ENCODE measurements around the gene ZBTB20.

The ZBTB20 gene

DNA sequence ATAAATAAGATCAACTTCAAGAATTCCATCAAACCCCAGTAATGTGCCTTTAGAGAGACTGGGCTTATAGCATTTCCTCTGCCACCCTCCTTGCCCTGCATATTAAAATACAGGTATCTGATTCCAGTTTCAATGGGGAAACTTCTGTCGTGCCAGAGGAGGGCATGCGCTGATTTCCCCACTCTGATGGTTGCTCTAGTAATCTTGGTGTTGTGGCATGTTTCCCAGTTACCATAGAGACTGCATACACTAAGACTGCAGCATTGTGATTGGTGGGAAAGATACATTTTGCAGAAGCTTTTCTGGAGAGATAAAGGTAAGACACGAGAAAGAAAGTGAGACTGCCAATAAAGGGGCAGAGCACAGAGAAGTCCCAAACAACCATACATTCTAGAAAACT lies 627.7 kb downstream of the ZBTB20 start:
- DNase-seq (ENCODE audit: low spot score): no peak

DNA sequence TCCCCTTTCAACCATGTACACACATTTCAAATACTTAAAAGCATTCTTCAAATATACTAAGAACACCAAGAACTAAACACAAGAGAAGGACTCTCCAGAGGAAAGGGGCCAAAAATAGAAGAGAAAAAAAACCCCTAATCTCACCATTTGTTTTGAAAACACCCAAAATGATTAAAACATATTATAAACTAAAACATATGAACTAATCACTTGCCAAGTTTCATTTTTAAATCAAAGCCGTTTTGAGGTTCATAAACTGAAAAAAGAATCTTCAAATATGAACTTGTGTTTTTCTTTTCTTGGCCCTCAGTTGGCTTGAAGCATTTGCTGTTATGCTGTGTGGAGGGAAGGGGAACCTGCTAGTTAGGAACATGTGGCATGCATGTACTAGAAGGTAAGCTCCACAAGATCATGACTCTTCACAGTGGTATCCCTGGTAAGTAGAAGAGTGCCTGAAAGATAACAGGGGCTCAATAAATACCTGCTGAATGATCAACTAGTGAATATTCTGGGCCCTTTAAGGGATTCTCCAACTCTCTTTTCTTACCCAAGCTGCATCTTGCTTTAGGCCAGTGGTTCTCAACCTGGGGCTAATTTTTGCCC lies 628.8 kb downstream of the ZBTB20 start:
- DNase-seq (ENCODE audit: low spot score): no peak

DNA sequence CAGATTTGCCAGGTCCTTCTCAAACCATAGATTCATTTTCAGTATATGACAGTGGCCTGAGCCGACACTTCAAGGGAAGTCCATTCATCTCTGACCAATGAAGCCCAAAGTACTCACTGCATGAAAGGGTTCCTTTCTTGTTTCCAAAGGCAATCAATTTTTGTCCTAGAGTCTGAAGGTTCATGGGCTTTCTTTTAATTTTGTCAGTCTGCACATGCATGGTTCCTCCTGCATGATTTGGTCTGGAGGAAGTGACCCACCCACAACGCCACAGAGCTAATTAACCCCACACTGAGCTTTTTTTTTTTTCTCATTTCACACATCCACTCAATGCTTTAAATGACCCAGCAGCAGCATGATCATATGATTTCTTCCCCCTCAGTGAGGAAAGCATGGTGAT lies 636.9 kb downstream of the ZBTB20 start:
- DNase-seq (ENCODE audit: low spot score): no peak

DNA sequence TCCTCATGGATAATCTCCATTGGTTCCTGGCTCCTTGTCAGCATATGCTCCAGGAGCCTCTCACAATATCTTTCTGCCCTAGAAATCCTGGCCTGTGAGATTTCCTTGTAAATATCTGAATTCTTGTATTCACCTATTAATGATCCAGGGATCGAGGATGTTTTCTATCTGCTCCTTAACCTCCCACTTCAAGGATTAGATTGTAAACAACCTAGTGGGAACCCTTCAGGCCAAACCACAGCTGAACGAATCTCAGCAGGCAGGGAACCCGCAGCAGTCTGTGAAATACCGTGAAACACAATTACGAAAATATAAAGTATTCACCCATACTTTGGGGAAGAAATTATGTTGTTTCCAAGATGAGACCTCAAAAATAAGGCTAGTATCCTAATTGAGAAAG lies 637.3 kb downstream of the ZBTB20 start:
- no peak for DNase-seq (ENCODE audit: low spot score)

DNA sequence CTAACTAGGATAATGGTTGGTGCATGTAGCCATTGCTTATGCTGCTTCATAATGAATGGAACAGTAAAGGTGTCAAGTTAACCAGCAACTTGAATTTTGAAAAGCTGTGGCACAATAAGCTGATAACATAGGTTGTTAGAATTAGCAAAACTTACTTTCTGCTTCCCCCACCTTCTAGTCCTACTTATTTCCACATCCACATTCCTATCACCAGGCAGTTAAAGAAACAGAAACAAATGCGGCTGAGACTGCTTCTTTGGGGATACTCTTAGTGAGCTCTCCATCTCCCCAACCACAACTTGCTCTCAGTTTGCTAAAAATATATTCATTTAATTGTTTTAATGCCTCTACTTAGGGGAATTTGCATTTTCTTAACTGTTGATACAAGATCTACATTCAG lies 638.1 kb downstream of the ZBTB20 start:
- DNase-seq (ENCODE audit: low spot score): no peak

DNA sequence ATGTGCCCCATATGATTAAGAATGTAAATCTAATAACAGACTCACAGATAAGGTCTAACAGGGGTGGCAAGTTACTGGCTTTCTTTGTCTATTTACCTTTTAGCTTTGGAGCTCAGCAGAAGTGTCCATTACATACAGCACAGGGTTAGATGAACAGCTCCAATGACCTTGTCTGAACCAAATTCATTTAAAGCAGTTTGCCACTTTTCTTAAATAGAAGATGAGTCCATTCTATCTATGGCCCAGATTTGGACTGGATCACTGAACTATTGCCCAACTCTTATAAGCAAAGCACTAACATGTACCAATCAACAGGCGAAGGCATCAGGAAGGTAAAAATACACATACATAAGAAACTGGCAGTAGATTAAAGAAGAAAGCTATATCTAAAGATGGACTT lies 638.9 kb downstream of the ZBTB20 start:
- DNase-seq (ENCODE audit: low spot score): no peak

DNA sequence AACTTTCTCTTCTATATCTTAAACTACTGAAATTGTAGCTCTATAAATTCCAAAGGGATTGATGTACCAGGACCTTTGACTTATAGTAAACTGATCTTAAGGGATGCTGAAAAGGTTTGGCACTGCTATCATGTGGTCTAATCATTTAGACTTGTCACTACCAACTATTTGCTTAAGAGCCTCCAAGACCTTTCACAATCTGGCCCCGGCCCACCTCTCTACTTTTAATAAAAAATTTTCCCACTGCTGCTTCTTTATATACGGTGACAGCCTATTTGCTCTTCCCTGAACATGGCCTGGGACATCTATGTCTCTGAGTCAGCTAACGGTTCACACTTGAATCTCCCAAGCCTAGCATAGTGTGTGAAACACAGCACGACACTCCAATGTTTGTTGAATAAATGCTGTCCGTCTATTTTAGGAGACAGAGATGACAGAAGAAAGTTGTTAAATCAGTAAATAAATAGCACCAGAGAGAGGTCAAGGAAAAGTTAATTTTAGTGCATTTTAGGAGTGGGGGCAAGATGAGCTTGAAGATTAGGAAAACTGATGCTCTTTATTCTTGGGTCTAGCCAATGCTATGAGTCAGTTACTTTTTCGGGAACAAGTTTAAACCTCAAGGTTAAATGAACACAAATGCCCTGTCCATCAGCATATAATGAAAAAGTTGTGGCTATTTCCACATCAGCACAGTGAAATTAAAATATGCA lies 640.3 kb downstream of the ZBTB20 start:
- DNase-seq (ENCODE audit: low spot score): peak; percentile 25

DNA sequence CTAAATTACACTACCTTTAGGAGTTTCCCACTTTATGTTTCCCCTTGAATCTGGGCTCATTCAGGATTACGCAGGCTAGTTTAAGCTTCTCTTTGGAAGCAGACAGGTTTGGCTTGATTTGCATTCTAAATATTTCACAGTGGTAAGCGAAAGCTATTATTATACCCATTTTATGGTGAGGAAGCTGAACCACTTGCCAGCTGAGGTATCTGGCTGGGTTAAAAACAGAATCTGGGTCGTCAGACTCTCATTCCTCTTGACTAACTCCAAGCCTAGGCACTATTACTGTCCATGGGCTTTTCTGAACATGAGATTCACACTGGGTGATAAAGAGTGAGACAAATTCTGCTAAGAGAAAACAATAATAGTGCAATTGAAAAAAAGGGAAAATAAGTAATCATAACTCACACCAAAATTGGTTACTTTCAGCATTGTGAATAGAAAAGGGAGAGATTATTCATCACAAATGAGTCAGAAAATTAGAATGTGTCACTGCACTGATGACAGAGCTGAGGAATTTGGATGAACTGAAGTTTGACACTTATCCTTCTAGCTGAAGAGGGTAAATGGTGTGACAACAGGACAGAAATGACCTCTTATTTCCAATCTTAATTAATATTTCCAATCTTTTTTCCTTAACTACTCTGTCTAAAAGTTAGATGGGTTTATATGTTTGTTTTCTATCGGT lies 642.0 kb downstream of the ZBTB20 start:
- DNase-seq (ENCODE audit: low spot score): no peak

DNA sequence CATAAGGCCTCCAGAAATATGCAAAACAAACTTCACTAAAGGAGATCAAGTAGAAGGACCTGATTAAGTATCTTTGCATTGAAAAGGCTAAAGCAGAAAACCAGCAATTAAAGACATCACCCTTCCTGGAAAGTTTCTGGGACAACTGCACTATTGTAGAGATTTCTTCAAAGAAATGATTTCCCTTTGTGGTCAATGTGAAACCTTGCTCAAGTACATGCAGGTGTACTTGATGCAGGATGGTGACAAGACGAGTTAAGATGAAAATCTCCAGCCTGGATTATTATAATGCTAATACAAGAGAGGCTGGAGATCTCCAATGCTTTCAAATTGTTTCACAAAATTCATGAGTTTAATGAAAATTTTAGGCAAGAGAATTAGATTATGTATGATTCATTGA lies 644.9 kb downstream of the ZBTB20 start:
- DNase-seq (ENCODE audit: low spot score): no peak

DNA sequence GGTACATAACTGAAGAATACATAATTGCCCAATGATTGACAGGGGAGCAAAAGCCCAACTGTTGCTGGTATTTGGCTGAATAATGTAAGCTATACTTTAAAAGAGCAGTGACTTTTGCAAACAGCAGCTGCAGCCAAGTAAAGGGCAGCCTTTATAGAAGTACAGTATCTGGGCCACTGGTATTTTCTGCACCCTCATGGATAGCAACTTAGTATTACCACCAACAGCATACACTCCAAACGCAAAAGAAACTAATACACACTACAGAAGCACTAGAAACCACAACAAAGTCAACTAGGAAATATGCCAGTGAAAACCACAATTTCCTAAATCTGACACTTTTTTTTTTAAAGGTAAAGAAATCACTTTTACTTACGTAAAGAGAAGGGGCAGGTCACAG lies 647.1 kb downstream of the ZBTB20 start:
- DNase-seq (ENCODE audit: low spot score): no peak

DNA sequence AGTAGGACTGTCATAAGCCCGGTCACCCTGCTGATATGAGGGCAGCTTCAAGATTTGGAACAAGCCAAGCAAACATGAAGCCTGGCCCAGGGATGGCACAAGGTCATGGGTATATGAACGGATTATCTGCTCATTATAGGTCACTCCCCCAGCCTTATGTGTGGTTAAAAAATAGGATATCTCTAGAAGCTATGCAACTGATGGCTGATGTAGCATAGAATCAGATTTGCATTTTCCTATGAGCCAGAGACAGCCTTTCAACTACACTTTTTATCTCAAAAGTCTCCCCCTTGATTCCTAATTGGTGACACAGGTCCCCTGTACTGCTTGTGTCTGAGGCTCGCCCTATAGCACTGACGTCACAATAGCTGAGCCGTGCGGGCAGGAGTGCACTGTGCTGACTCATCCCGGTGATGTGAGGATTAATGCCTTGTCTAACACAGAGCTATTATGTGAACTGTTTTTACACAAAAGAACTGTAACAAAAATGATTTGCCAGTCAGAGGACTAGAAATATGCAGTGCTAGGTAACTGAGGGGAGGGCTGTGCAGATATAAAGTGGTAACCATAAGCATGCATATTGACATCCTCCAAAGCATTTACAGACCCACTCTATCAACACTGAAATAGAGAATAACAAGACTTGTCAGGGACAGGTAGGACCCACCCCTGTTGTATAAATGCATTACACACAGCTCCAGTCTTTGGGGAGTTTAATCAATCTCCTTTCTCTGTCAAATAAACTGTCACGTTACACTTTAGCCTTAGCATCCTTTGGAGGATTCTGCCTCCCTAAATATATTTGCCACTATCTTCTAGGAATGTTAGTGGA lies 648.3 kb downstream of the ZBTB20 start:
- DNase-seq (ENCODE audit: low spot score): peak; percentile 37

DNA sequence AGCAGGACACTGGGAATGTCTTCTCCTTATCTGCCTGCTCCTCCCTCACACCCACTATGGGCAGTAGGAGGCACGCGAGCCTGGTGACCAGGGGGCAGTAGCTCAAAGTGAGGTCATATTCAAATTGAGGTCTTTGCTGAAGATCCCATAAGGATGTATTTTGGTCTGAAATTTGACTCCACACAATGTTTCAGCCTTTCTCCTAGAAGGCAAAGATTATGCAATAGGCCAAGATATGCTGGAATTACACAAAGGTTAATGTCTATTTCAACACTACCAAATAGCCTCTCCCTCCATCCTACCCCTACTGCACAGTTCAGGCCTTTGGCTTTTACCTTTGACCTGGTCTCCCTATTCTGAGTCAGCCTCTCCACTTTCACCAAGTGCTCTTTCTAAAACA lies 650.2 kb downstream of the ZBTB20 start:
- peak; percentile 58 for DNase-seq (ENCODE audit: low spot score)

DNA sequence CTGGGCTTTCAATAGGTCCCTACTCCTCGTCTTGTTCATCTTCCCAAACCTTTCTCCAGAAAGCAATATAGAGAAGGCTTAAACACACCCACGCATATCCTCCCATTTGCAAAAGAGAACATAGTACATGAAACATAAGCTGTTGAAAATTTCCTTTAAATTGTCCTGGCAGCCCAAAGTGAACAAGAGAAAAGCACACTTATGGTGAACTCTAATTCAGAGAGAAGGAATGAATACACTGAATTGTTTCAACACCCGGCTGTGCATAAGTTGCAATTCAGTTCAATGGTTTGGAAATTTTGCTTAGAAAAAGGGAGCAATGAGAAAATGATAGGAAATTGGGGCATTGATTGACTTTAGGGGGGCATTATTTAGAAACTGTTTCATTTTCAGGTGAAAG lies 650.6 kb downstream of the ZBTB20 start:
- DNase-seq (ENCODE audit: low spot score): no peak

DNA sequence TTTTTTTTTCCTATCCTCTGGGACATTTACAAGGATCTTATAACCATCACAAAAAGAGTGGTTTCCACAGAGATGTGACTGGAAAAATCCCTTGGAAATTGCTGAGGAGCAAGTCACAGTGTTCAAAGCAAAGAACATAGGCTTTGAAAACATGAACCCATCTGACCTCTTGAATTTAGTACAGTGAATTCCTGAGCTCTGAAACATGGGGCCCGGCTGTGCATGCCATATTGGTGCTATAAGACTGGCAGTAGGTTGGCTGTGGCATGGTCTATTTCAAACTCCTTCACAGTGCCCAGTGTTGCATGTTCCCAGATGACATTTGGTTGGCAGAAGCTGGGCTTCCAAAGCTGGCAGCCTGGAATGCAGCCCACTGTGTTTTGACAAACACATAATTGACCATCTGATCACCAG lies 651.1 kb downstream of the ZBTB20 start:
- peak; percentile 34 for DNase-seq (ENCODE audit: low spot score)

DNA sequence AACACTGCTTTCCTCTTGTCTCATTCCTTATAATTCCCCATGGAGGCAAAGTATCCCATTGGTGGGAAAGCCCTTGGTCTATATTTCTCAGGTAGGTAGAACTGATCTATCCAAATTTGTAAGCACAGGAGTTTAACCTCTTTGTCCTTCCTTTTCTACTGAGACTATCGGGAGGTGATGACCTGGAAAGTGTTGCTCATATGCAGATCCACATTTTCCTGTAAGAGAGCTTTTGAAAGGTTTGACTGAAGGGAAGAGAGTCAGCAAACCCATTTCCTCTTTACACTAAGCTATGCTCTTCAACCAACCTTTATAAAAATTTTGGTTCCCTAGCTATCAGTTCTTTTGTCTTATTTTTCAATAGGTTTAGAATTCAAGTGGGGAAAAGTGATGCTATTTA lies 652.6 kb downstream of the ZBTB20 start:
- no peak for DNase-seq (ENCODE audit: low spot score)

DNA sequence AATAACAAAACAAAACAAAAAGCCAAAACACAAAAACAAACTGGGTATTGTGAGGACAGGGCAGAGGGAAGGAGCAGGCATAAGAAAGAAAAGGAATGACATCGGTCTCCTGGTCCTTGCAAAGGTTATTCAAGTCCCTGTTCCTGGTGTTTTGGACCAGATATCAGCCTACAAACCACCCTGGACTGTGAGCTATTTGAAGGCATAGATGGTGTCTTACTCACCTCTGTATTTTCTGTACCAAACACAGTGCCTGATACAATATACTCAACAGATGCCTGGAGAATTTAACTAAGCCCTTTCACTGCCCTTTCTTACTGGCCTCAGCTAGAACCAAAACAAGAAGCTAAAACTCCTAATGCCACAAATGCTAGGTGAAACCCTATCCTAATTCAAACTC lies 656.3 kb downstream of the ZBTB20 start:
- no peak for DNase-seq (ENCODE audit: low spot score)

DNA sequence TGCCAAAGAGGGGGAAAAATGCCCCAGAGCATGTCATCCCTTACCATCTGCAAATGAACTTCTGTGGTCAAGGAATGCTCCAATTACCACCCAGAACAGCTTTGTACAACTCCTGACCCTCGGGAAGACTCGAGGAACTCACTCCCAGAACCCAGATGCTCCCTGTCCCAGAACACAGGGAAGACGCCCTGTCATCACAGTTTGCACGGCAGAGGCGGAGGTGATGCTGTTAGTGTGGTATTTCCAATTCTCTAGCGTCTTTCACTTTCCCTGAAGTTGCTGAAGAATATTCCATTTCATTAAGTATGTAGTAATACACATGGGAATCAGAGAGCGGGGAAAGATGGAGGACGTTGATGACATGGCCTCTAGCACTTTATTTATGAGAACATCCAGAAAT lies 659.6 kb downstream of the ZBTB20 start:
- no peak for DNase-seq (ENCODE audit: low spot score)

DNA sequence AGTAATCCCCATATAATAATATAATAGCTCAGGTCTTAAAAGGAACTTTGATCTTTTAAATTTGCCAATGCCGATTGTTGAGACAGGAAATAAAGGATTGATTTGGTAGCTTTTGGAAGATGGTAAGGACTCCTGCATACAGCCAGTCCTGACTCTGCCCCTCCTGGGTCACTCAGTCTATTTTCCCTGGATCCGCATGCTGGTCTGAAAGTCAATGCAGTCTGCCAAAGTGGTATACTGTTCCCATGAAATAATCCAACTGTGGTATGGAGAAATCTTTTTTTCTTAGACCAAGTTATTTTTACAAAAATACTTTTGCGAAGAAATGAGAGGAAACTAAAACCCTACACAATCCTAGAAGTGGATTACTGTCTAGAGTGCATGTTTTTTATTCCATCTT lies 662.2 kb downstream of the ZBTB20 start:
- DNase-seq (ENCODE audit: low spot score): no peak

DNA sequence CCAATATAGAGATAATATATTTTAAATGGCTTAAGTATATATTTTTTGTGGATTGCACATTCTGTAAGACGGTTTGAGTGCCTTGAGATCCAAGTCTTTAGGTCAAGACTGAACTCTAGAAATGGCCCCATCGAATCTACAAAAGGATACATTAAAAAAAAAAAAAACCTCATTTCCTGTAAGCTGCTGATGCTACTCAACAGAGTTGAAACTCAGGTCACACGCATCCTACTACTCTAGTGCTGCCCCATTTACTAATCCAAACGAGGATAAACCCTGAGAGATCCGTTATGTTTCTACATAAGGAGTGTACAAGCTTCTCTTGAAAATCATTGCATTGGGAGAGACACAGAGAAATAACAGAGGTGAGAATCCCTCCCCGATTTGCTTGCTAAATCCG lies 666.0 kb downstream of the ZBTB20 start:
- DNase-seq (ENCODE audit: low spot score): no peak

DNA sequence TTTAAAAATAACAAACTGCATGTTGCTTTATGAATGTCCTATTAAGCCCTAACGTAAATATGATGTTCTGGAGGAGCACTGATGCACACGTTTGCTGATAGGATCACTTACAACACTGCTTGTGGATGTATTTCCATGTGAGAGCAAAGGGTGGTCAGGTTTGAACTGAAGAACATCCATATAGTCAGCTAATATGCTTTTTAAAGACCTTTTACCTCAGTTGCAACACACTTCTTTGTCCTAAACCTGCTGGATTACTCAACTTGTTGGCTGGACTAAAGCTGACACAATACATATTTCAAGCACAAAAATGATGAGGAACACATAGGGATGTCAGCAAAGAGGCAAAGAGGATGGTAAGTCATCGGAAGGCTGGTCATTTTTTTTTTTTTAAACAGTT lies 666.6 kb downstream of the ZBTB20 start:
- peak; percentile 16 for DNase-seq (ENCODE audit: low spot score)

DNA sequence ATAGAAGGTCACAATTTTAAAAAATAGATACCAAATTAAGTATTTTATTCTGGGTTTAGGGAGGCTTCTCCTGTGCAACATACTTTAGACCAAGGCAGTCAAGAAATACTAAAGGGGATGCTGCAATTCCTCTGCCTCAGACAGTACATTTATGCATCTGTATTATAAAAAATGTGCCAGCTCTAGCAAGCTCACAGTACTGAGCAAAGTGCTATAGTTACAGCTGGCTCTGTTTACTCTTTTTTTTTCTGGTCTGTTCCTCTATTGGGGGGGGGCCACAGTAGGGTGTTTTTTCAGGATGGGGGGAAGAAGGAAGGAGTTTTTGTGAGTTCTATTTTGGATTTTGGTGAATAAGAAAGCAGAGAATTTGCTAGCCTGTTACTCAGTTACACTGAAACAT lies 668.3 kb downstream of the ZBTB20 start:
- DNase-seq (ENCODE audit: low spot score): no peak

DNA sequence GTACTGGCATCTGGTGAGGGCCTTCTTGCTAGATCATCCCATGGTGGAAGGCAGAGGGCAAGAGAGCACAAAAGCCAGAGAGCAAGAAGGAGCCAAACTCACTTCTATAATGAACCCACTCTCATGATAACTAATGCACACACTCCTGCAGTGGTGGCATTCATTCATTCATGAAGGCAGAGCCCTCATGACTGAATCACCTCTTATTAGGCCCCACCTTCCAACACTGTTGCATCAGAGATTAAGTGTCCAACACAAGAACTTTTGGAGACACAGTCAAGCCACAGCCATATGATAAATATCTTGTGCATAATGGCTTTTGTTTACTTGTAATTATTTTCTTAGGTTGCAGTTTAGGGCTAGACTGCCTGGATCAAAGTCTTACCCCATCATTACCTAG lies 670.6 kb downstream of the ZBTB20 start:
- DNase-seq (ENCODE audit: low spot score): no peak

DNA sequence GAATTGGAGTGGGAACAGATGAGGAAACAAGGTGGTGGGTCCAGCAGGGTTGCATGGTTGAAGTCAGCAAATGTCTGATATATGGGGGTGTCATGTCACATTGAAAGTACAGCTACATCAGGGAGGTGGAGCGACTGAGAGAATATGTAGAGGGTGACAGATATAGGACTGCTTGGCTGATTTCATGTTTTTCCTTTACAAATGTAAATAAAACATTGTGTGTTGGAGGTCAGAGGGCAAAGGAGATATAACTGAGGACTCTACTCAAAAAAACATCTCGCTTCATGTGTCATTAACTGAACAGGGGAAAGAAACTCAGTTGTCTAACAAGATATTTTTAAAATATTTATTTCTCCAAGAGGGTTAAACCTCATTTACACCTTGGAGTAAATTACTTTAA lies 675.6 kb downstream of the ZBTB20 start:
- no peak for DNase-seq (ENCODE audit: low spot score)
